ENCODE results near the gene PKM.
"Not testable (repeated sequence)": the region's sequence is repeated elsewhere in the genome, so short reads cannot be mapped to it uniquely, and the experiment has no call there.

Gene PKM

GRCh38 chr15:72174551-72175165 is 56.3 kb downstream of the PKM start:
- DNase-seq, result no peak

GRCh38 chr15:72173864-72174550 is 57.0 kb downstream of the PKM start:
- DNase-seq, result no peak

DNA sequence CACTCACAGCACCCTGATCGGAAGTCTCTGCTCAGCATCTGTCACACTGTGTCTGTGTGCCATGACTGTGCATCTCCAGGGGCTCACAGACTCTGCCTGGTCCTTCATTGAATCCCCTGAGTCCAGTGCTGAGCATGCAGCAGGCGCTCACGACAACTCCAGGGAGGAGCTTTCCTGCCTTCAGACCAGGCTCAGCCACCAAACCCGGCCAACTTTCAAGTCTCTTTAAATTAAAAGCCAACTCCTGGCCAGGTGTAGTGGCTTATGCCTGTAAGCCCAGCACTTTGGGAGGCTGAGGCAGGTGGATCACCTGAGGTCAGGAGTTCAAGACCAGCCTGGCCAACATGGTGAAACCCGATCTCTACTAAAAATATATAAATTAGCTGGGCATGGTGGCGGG is 57.6 kb downstream of the PKM start:
- DNase-seq, result no peak

DNA sequence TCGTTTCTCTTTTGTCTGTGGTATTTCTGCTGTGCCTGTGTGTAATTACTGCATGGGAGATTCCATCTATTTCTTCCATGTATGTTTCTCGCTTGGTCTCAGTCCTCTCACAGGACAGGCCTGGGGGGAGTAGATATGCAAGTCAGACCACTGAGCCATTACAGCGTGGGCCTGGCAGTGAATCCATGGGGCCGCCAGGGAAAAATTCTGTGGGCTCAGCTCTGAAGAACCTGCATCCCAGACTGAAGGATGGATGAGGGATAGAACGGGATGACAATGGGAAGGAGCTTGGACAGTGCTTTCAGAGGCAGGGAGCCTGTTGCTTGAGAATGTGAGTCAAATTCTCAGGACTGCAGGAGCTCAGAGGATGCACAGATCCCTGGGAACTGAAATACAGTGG is 58.2 kb downstream of the PKM start:
- no peak for DNase-seq

DNA sequence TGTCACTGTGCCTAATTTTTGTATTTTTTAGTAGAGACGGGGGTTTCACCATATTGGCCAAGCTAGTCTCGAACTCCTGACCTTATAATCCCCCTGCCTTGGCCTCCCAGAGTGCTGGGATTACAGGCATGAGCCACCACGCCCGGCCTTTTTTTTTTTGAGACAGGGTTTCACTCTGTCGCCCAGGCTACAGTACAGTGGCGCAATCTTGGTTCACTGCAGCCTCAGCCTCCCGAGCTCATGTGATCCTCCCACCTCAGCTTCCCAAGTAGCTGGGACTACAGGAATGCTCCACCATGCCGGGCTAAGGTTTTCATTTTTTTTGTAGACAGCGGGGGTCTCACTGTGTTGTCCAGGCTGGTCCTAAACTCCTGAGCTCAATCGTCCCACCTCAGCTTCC is 59.0 kb downstream of the PKM start:
- not testable (repeated sequence) for DNase-seq

GRCh38 chr15:72170691-72171090 is 60.3 kb downstream of the PKM start:
- DNase-seq, result no peak

- no peak for DNase-seq
These were observed 60.9 kb downstream of the PKM start for GRCh38 chr15:72169921-72170611.

GRCh38 chr15:72169236-72169920 is 61.6 kb downstream of the PKM start:
- DNase-seq, result no peak

DNA sequence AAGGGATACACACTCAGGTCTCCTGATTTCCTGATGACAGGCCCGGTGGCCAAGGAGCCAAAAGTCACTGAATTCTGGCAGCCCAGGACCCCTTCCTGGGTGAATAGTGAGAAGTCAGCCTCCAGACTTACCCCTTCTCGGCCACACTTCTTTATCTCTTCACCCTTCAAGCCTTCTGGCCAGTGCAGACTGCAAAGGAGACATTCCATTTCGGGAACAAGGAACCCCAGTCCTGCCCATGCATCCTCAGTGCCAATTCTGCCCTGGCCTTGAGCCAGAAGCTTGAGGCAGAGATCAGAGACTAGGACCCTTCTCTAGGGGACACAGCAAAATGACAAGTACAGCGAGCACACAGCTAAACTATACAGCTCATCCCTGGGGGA is 62.2 kb downstream of the PKM start:
- no peak for DNase-seq

DNA sequence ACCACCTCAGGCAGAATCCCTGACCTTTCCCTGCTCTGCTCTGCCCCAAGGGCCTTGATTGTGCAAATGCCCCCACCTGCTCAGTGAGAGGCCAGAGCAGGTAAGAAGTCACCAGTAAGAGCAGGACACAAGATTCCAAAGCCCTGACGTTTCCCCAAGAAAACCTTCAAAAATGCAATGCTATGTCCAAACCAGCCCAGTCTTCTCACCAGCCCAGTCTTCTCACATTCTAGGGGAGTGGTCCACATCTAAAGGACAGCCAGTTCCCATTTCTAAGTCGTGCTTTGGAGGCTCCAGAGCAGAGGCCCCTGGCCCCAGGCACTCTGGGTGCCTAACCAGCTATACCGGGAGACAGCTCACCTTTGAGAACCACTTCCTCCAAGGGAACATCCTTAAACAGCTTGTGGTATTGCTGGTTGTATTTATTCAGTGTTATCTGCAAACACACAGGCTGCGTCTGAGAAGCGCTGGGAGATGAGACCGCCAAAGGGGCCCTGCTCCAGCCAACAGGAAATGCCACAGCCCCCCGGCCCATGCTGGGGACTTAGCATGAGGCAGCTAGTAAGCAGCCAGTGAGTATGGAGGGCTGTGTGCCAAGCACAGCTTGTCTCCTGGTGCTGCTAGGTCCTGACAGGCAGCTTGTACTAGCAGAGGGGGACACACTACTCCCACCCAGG is 62.7 kb downstream of the PKM start:
- no peak for DNase-seq

- DNase-seq, result no peak
These were observed 63.5 kb downstream of the PKM start for GRCh38 chr15:72167445-72167844.

- no peak for DNase-seq
These were observed 64.1 kb downstream of the PKM start for GRCh38 chr15:72166716-72167417.

- no peak for DNase-seq
These were observed 67.3 kb downstream of the PKM start for GRCh38 chr15:72163719-72164118.

DNA sequence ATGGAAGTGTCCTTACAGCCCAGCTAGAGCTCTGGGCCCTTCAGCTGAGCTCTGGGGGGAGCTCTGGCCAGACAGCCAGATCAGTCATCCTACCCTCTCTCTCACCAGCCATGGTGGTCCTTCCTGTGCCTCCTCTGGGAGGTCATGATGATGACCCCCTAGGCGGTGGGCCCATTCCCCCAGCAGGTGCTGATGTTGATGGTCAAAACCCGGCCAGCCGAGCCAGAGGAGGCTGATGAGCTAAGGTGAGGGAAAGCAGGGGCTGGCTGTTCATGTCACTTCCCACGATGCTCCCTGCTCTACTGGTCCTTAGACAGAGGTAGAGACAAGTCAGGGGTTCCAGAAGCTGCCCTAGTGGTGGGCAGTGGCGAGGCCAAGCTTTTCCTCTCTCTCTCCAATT is 68.4 kb downstream of the PKM start:
- DNase-seq, result no peak

GRCh38 chr15:72161361-72162132 is 69.4 kb downstream of the PKM start:
- no peak for DNase-seq

DNA sequence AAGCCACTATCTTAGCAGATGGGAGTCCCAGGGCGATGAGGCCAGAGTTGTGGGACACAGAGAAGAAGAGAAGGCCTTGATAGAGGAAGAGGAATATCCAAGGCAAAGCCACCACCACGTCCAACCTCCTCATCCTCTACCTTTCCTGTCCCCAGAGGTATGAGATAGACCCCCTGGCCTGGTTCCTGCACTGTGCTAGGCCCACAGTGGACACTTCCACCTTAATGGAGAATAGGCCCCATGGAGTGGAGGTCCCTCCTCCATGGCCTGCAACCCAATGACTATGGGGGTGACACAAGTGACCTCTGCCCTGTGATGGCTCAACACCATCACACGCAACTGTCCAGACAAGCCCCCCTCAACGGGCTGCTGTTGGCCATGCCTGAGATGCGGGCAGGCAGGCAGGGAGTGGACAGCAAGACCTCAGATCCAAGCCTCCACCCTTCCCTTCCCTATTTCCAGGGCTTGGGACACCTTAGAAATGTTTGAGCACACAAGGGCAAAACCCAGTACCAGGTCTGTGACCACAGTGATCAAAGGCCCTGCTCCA is 70.2 kb downstream of the PKM start:
- no peak for DNase-seq

GRCh38 chr15:72156928-72157327 is 74.1 kb downstream of the PKM start:
- no peak for DNase-seq

- DNase-seq, result peak; percentile 86
These were observed 75.1 kb downstream of the PKM start for GRCh38 chr15:72155635-72156616.

DNA sequence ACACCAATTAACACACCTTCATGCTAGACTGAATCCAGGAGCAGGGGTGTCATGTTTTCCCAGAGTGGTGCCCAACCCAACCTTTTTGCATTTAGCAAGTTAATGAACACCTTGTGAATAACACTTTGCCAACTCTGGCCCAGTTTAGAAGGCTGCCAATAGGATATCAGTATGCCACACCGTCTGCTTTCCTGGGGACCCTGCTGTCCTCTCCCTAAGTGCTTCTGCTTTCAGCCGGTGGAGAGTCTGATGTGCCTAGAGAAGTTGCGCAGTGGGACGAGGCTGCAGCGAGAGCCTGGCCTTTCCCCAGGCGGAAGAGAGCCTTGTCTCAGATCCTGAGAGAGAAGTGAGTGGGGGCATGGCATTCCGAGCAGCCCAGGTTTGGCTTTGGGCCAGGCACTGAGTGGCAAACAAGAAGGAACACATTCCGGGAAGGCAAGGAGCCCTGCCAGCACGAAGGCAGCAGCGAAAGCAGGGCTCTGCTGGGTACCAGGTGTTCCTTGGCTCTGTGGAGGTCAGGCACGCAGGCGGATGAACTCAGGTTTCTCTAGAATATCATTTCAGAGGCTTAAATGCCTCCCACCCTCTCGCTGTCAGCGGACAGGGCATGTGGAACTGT is 75.9 kb downstream of the PKM start:
- peak; percentile 92 for DNase-seq

GRCh38 chr15:72154316-72154715 is 76.7 kb downstream of the PKM start:
- DNase-seq, result no peak
